WTC11 (cell line): ENCODE results near the gene HIVEP2. TPM values are rescaled to one million over a fixed set of nuclear protein-coding genes. Genes with fewer than 3 reads are reported as not detected.

Experiments used
- ATAC-seq: fragments of 200-7000 bp; cut with Tn5 transposase; 2 replicates; pipeline ENCODE4 v1.10.0; 2021; ENCODE audit warnings: mild to moderate bottlenecking, moderate library complexity
- CTCF ChIA-PET: fragments of 300-600 bp; sonication (Branson Sonifier 250); formaldehyde crosslinking; loops from one replicate; lab custom pipeline; 2021; ENCODE audit warnings: antibody characterized with exemption; lab: Charles Lee
- POLR2A ChIA-PET: fragments of 350-600 bp; sonication (Branson Sonifier 250); formaldehyde crosslinking; loops from one replicate; lab custom pipeline; 2021; ENCODE audit warnings: antibody characterized with exemption; lab: Charles Lee
- DNase-seq: peaks from one replicate; pipeline ENCODE4 v3.0.0; 2021; ENCODE audit warnings: low spot score
- H3K27ac Mint-ChIP-seq: 2 replicates; pipeline ENCODE4 v1.8.0; 2021; ENCODE audit warnings: mixed read lengths
- H3K27me3 Mint-ChIP-seq: 2 replicates; pipeline ENCODE4 v1.8.0; 2021; ENCODE audit warnings: low read depth, mild to moderate bottlenecking, moderate library complexity, mixed read lengths
- H3K36me3 Mint-ChIP-seq: 2 replicates; pipeline ENCODE4 v1.8.0; 2021; ENCODE audit warnings: mixed read lengths
- H3K4me1 Mint-ChIP-seq: 2 replicates; pipeline ENCODE4 v1.8.0; 2022; ENCODE audit warnings: mixed read lengths
- H3K4me3 Mint-ChIP-seq: 2 replicates; pipeline ENCODE4 v1.8.0; 2021; ENCODE audit warnings: mild to moderate bottlenecking, moderate library complexity, mixed read lengths
- H3K9me3 Mint-ChIP-seq: 2 replicates; pipeline ENCODE4 v1.8.0; 2021; ENCODE audit warnings: mixed read lengths
- CBFB ChIP-seq: sonication (generic); formaldehyde crosslinking; IDR thresholded peaks from 2 replicates; pipeline ENCODE4 v1.8.1; 2022; ENCODE audit warnings: mild to moderate bottlenecking, low read depth, missing genetic modification reagents
- CTCF ChIP-seq: fragments of 200-600 bp; IDR thresholded peaks from 2 replicates; pipeline ENCODE4 v1.8.0; 2022; ENCODE audit warnings: antibody characterized with exemption
- FOXK1 ChIP-seq: sonication (generic); formaldehyde crosslinking; IDR thresholded peaks from 2 replicates; pipeline ENCODE4 v1.8.0; 2022; ENCODE audit warnings: mild to moderate bottlenecking, moderate library complexity, missing genetic modification reagents
- FOXP4 ChIP-seq: sonication (generic); formaldehyde crosslinking; IDR thresholded peaks from 2 replicates; pipeline ENCODE4 v1.8.0; 2022; ENCODE audit warnings: mild to moderate bottlenecking, missing genetic modification reagents
- HMGXB4 ChIP-seq: sonication (generic); formaldehyde crosslinking; IDR thresholded peaks from 2 replicates; pipeline ENCODE4 v1.8.1; 2023; ENCODE audit warnings: mild to moderate bottlenecking, moderate library complexity, missing genetic modification reagents
- IRF1 ChIP-seq: sonication (generic); formaldehyde crosslinking; IDR thresholded peaks from 2 replicates; pipeline ENCODE4 v1.8.0; 2023; ENCODE audit warnings: missing genetic modification reagents
- MYBL2 ChIP-seq: sonication (generic); formaldehyde crosslinking; IDR thresholded peaks from 2 replicates; pipeline ENCODE4 v1.8.1; 2023; ENCODE audit warnings: mild to moderate bottlenecking, moderate library complexity, missing genetic modification reagents
- NFE2L1 ChIP-seq: sonication (generic); formaldehyde crosslinking; IDR thresholded peaks from 2 replicates; pipeline ENCODE4 v1.8.1; 2023; ENCODE audit warnings: missing genetic modification reagents
- NR3C1 ChIP-seq: sonication (generic); formaldehyde crosslinking; conservative IDR thresholded peaks from 2 replicates; pipeline ENCODE4 v1.8.1; 2023; ENCODE audit warnings: low read depth, mild to moderate bottlenecking, missing genetic modification reagents
- PREB ChIP-seq: sonication (generic); formaldehyde crosslinking; IDR thresholded peaks from 2 replicates; pipeline ENCODE4 v1.8.1; 2022; ENCODE audit warnings: mild to moderate bottlenecking, missing genetic modification reagents, moderate library complexity, borderline replicate concordance
- SOX15 ChIP-seq: fragments of 250-450 bp; sonication (Bioruptor Pico); IDR thresholded peaks from 2 replicates; pipeline ENCODE4 v1.9.0; 2021; ENCODE audit warnings: mild to moderate bottlenecking
- ZNF121 ChIP-seq: sonication (generic); formaldehyde crosslinking; IDR thresholded peaks from 2 replicates; pipeline ENCODE4 v1.8.0; 2023; ENCODE audit warnings: missing genetic modification reagents
- total RNA-seq: library from RNA; stranded (reverse); gene quantifications from 3 replicates; pipeline ENCODE4 v1.2.3, GENCODE V29; 2021
- TF ChIP-seq, protein P1 (sequence below): sonication (generic); formaldehyde crosslinking; IDR thresholded peaks from 2 replicates; pipeline ENCODE4 v1.8.0; 2023; ENCODE audit warnings: mild to moderate bottlenecking, missing genetic modification reagents
- TF ChIP-seq, protein P2 (sequence below): sonication (generic); formaldehyde crosslinking; IDR thresholded peaks from 2 replicates; pipeline ENCODE4 v1.8.1; 2023; ENCODE audit warnings: mild to moderate bottlenecking, missing genetic modification reagents, borderline replicate concordance

The HIVEP2 gene
- total RNA-seq, 1 experiment from 2014 or later = 11.5 TPM

DNA sequence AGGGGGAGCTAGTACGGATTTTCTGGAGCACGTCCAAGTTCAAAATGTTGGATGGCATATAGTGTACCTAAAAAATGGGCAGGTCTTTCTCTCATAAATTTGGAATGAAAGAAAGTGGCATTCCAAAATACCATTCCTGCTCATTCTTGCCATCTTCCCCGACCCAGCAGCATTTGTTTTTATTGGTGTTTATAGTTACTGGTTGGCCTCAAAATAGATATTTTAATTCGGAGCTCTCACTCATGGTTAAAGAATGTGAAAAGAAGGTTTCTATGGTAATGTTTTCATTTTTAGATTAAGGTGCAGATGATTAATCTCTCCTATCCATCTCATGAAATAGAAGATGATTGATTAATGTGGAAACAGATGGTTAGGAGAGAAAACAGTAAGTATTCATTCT, 204.5 kb downstream of the HIVEP2 start:
- Mint-ChIP-seq H3K27me3 (no peaks in the 10 kb centered on the region), H3K36me3 (no peaks in the 10 kb centered on the region), H3K27ac (no peak overlapping the region), H3K4me1 (peaks cover 20% of the 10 kb centered on the region), H3K9me3 (peaks cover 4% of the 10 kb centered on the region; the same call in 1 of the 2 replicates), H3K4me3 (no peak overlapping the region)
- no peak for DNase-seq
- CTCF ChIA-PET = no interaction called here
- ATAC-seq = no peak
- POLR2A ChIA-PET = no interaction called here
- TF ChIP-seq PREB (CRISPR knock-in tag) (no peak), CTCF (no peak), CBFB (no peak), ZNF121 (CRISPR knock-in tag) (no peak), HMGXB4 (no peak), MYBL2 (CRISPR knock-in tag) (no peak), NR3C1 (no peak), FOXP4 (CRISPR knock-in tag) (no peak)
- TF ChIP-seq, protein P1, sequence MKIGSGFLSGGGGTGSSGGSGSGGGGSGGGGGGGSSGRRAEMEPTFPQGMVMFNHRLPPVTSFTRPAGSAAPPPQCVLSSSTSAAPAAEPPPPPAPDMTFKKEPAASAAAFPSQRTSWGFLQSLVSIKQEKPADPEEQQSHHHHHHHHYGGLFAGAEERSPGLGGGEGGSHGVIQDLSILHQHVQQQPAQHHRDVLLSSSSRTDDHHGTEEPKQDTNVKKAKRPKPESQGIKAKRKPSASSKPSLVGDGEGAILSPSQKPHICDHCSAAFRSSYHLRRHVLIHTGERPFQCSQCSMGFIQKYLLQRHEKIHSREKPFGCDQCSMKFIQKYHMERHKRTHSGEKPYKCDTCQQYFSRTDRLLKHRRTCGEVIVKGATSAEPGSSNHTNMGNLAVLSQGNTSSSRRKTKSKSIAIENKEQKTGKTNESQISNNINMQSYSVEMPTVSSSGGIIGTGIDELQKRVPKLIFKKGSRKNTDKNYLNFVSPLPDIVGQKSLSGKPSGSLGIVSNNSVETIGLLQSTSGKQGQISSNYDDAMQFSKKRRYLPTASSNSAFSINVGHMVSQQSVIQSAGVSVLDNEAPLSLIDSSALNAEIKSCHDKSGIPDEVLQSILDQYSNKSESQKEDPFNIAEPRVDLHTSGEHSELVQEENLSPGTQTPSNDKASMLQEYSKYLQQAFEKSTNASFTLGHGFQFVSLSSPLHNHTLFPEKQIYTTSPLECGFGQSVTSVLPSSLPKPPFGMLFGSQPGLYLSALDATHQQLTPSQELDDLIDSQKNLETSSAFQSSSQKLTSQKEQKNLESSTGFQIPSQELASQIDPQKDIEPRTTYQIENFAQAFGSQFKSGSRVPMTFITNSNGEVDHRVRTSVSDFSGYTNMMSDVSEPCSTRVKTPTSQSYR = no peak
- TF ChIP-seq, protein P2, sequence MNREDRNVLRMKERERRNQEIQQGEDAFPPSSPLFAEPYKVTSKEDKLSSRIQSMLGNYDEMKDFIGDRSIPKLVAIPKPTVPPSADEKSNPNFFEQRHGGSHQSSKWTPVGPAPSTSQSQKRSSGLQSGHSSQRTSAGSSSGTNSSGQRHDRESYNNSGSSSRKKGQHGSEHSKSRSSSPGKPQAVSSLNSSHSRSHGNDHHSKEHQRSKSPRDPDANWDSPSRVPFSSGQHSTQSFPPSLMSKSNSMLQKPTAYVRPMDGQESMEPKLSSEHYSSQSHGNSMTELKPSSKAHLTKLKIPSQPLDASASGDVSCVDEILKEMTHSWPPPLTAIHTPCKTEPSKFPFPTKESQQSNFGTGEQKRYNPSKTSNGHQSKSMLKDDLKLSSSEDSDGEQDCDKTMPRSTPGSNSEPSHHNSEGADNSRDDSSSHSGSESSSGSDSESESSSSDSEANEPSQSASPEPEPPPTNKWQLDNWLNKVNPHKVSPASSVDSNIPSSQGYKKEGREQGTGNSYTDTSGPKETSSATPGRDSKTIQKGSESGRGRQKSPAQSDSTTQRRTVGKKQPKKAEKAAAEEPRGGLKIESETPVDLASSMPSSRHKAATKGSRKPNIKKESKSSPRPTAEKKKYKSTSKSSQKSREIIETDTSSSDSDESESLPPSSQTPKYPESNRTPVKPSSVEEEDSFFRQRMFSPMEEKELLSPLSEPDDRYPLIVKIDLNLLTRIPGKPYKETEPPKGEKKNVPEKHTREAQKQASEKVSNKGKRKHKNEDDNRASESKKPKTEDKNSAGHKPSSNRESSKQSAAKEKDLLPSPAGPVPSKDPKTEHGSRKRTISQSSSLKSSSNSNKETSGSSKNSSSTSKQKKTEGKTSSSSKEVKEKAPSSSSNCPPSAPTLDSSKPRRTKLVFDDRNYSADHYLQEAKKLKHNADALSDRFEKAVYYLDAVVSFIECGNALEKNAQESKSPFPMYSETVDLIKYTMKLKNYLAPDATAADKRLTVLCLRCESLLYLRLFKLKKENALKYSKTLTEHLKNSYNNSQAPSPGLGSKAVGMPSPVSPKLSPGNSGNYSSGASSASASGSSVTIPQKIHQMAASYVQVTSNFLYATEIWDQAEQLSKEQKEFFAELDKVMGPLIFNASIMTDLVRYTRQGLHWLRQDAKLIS (CRISPR knock-in tag) = no peak
- TF ChIP-seq, all 79 proteins: peak for 0

- H3K27ac Mint-ChIP-seq = no peak overlapping the region
- ATAC-seq (no peak), DNase-seq (no peak)
- H3K9me3 Mint-ChIP-seq = peaks cover 7% of the 10 kb centered on the region
- ChIA-PET CTCF (no interaction called here), POLR2A (no interaction called here)
- no peak overlapping the region for H3K4me3 Mint-ChIP-seq
- no peaks in the 10 kb centered on the region for H3K36me3 Mint-ChIP-seq
- H3K4me1 Mint-ChIP-seq = peaks cover 20% of the 10 kb centered on the region
- TF ChIP-seq IRF1 (no peak), CBFB (no peak), SOX15 (no peak), FOXK1 (CRISPR knock-in tag) (no peak), NR3C1 (no peak), NFE2L1 (CRISPR knock-in tag) (no peak)
- TF ChIP-seq, all 79 proteins: peak for 0
- H3K27me3 Mint-ChIP-seq = no peaks in the 10 kb centered on the region
These were observed 206.2 kb downstream of the HIVEP2 start for GRCh38 chr6:142738731-142739130.
